ENCODE measurements around the gene TRAP1. TPM values are rescaled to one million over a fixed set of nuclear protein-coding genes. Genes with fewer than 3 reads are reported as not detected.

The TRAP1 gene
- polyA plus RNA-seq, 4 donors: 25.5 to 89.2 (median 64.5) TPM

DNA sequence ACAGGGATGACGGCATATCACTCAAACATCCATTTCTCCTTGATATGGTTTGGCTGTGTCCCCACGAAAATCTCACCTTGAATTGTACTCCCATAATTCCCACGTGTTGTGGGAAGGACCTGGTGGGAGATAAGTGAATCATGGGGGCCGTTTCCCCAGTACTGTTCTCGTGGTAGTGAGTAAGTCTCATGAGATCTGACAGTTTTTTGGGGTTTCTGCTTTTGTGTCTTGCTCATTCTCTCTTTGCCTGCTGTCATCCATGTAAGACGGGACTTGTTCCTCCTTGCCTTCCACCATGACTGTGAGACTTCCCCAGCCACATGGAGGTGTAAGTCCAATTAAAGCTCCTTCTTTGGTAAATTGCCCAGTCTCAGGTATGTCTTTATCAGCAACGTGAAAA lies 30.3 kb downstream of the TRAP1 start:
- Histone ChIP-seq H3K27ac (ENCODE audit: low read depth in 1 of 3, low read length in 2 of 3) (no peak overlapping the region), H3K36me3 (ENCODE audit: control insufficient read depth in 3 of 3, insufficient read depth in 2 of 3, low read depth in 1 of 3, low read length in 3 of 3) (peaks cover 2 to 69% (median 3%) of the 10 kb centered on the region in 3 donors), H3K4me1 (ENCODE audit: control insufficient read depth in 3 of 3, insufficient read depth in 2 of 3, low read depth in 1 of 3, low read length in 2 of 3) (peaks cover 0 to 4% (median 0%) of the 10 kb centered on the region in 3 donors), H3K9me3 (ENCODE audit: control insufficient read depth in 2 of 2, insufficient read depth in 1 of 2, low read depth in 1 of 2, low read length in 1 of 2) (no peaks in the 10 kb centered on the region), H3K4me3 (ENCODE audit: low read depth in 1 of 3, low read length in 3 of 3) (no peak overlapping the region), H3K27me3 (ENCODE audit: control insufficient read depth in 3 of 3, insufficient read depth in 3 of 3, low read length in 3 of 3) (no peaks in the 10 kb centered on the region)
- FAIRE-seq (no peak), DNase-seq (no peak)
- 77 to 87% (median 84%) methylated on average over 7 of the region's 7 CpGs for WGBS, 3 donors

DNA sequence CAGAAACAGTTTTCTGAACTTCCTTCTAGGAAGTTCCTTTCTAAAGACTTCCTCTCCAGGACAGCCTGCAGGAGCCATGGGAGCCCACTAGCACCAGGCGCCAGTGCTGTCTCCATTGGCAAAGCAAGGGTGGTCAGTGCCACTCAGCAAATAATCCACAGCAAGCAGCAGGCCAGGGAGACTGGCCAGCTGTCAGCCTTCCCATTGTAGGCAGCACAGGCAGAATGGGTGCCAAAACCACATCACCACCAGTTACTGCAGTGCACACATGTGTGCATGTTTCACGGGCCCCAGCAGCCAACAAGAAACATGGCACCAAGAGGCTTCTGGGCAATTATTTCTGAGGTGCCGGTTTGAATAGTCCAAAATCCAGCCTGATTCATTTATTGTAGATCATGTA lies 36.1 kb downstream of the TRAP1 start:
- H3K4me3 ChIP-seq (ENCODE audit: low read depth in 1 of 3, low read length in 3 of 3): no peak overlapping the region
- FAIRE-seq (no peak), DNase-seq (no peak)
- no peaks in the 10 kb centered on the region for H3K27me3 ChIP-seq (ENCODE audit: control insufficient read depth in 3 of 3, insufficient read depth in 3 of 3, low read length in 3 of 3)
- H3K9me3 ChIP-seq (ENCODE audit: control insufficient read depth in 2 of 2, insufficient read depth in 1 of 2, low read depth in 1 of 2, low read length in 1 of 2): no peaks in the 10 kb centered on the region
- no peaks in the 10 kb centered on the region for H3K4me1 ChIP-seq (ENCODE audit: control insufficient read depth in 3 of 3, insufficient read depth in 2 of 3, low read depth in 1 of 3, low read length in 2 of 3)
- no peak overlapping the region for H3K27ac ChIP-seq (ENCODE audit: low read depth in 1 of 3, low read length in 2 of 3)
- H3K36me3 ChIP-seq (ENCODE audit: control insufficient read depth in 3 of 3, insufficient read depth in 2 of 3, low read depth in 1 of 3, low read length in 3 of 3): peaks cover 0 to 81% (median 2%) of the 10 kb centered on the region in 3 donors
- 87 to 93% (median 90%) methylated on average over 3 of the region's 3 CpGs for WGBS, 3 donors

DNA sequence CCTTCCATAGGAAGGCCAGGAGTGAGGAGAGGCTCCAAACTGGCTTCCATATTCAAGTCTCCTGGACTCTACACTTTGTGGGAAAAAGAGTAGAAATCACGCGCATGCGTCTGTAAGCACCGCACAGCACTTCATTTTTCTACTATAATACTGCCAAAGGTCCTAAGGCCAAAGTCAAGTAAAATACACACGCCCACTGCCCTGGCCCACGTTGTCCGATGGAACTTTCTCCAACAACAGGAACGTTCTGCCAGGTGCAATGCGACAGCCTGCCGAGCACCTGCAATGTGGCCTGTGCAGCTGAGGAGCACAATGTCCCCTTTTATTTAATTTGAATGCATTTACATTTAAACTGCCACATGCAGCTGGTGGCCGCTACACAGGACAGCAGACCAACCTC lies 39.3 kb downstream of the TRAP1 start:
- H3K36me3 ChIP-seq (ENCODE audit: control insufficient read depth in 3 of 3, insufficient read depth in 2 of 3, low read depth in 1 of 3, low read length in 3 of 3): peaks cover 0 to 90% (median 0%) of the 10 kb centered on the region in 3 donors
- FAIRE-seq (no peak), DNase-seq (no peak)
- no peak overlapping the region for H3K27ac ChIP-seq (ENCODE audit: low read depth in 1 of 3, low read length in 2 of 3)
- 87 to 90% (median 89%) methylated on average over 11 of the region's 11 CpGs for WGBS, 3 donors
- H3K4me3 ChIP-seq (ENCODE audit: low read depth in 1 of 3, low read length in 3 of 3): no peak overlapping the region
- H3K27me3 ChIP-seq (ENCODE audit: control insufficient read depth in 3 of 3, insufficient read depth in 3 of 3, low read length in 3 of 3): no peaks in the 10 kb centered on the region
- no peaks in the 10 kb centered on the region for H3K9me3 ChIP-seq (ENCODE audit: control insufficient read depth in 2 of 2, insufficient read depth in 1 of 2, low read depth in 1 of 2, low read length in 1 of 2)
- no peaks in the 10 kb centered on the region for H3K4me1 ChIP-seq (ENCODE audit: control insufficient read depth in 3 of 3, insufficient read depth in 2 of 3, low read depth in 1 of 3, low read length in 2 of 3)

DNA sequence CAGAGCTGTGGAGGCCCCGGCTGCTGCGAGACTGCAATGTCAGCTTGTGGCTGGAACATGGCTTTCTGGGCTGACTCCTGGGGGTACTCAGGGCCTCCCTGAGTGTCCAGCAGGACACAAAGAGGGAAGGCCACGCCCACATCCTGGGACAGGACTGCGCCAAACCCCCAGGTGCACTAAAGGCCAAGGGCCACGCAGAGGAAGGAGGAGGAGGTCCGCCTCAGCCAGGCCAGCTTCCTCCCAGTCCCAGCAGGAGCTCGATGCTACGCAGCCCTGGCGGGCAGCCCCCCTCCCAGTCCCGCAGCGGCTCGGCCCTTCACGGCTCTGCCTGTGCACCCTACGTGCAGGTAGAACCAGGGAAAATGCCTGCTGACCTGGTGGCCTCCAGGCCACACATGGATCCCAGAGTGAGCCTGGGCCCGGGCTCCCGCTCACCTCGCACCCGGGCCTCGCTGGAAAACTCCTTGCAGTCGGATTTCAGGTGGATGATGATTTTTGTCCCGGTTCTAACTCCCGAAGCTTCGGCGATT lies 41.7 kb downstream of the TRAP1 start:
- no peaks in the 10 kb centered on the region for H3K4me1 ChIP-seq (ENCODE audit: control insufficient read depth in 3 of 3, insufficient read depth in 2 of 3, low read depth in 1 of 3, low read length in 2 of 3)
- no peaks in the 10 kb centered on the region for H3K9me3 ChIP-seq (ENCODE audit: control insufficient read depth in 2 of 2, insufficient read depth in 1 of 2, low read depth in 1 of 2, low read length in 1 of 2)
- 92 to 97% (median 95%) methylated on average over 21 to 24 of the region's 24 CpGs for WGBS, 3 donors
- no peak for DNase-seq
- FAIRE-seq: no peak
- peaks cover 0 to 97% (median 2%) of the 10 kb centered on the region in 3 donors for H3K36me3 ChIP-seq (ENCODE audit: control insufficient read depth in 3 of 3, insufficient read depth in 2 of 3, low read depth in 1 of 3, low read length in 3 of 3)
- no peak overlapping the region for H3K27ac ChIP-seq (ENCODE audit: low read depth in 1 of 3, low read length in 2 of 3)
- no peak overlapping the region for H3K4me3 ChIP-seq (ENCODE audit: low read depth in 1 of 3, low read length in 3 of 3)
- H3K27me3 ChIP-seq (ENCODE audit: control insufficient read depth in 3 of 3, insufficient read depth in 3 of 3, low read length in 3 of 3): no peaks in the 10 kb centered on the region

DNA sequence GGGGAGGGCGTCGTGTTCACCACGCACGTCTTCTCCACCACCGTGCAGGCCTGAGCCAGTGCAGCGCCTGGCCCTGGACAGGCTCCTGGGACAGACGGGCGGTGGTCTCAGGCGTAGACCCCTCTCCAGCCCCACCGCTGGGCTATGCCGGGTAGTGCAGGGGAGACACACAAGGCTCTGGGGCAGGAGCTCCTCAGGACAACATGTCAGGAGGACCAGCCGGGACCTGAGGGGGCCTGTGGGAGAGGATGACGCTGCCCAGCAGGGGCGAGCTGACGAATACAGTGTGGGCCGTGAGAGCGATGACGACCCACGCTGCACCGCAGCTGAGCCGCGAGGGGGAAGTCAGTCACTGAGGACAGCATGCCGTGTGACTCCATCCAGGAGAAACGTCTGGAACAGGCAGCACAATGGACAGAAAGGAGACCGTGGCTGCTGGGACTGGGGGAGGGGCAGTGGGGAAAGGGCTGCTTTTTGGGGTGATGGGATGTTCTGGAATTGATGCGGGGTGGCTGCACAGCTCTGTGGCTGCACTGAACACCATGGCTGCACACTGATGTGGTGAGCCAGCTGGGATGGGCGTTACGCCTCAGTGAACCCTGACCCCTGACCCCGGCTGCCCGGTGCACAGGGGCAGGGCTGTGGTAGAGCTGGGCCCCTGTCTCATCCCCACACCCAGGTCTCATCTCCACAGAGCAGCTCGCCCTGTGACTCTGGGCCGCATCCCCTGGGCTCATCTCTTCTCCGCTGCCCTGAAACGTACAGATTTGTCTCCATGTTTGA lies 42.6 kb downstream of the TRAP1 start:
- WGBS, 3 donors: 91 to 93% (median 92%) methylated on average over 32 to 34 of the region's 34 CpGs
- Histone ChIP-seq H3K9me3 (ENCODE audit: control insufficient read depth in 2 of 2, insufficient read depth in 1 of 2, low read depth in 1 of 2, low read length in 1 of 2) (no peaks in the 10 kb centered on the region), H3K36me3 (ENCODE audit: control insufficient read depth in 3 of 3, insufficient read depth in 2 of 3, low read depth in 1 of 3, low read length in 3 of 3) (peaks cover 0 to 93% (median 3%) of the 10 kb centered on the region in 3 donors), H3K27ac (ENCODE audit: low read depth in 1 of 3, low read length in 2 of 3) (no peak overlapping the region), H3K27me3 (ENCODE audit: control insufficient read depth in 3 of 3, insufficient read depth in 3 of 3, low read length in 3 of 3) (no peaks in the 10 kb centered on the region), H3K4me1 (ENCODE audit: control insufficient read depth in 3 of 3, insufficient read depth in 2 of 3, low read depth in 1 of 3, low read length in 2 of 3) (no peaks in the 10 kb centered on the region), H3K4me3 (ENCODE audit: low read depth in 1 of 3, low read length in 3 of 3) (no peak overlapping the region)
- FAIRE-seq (no peak), DNase-seq (no peak)

DNA sequence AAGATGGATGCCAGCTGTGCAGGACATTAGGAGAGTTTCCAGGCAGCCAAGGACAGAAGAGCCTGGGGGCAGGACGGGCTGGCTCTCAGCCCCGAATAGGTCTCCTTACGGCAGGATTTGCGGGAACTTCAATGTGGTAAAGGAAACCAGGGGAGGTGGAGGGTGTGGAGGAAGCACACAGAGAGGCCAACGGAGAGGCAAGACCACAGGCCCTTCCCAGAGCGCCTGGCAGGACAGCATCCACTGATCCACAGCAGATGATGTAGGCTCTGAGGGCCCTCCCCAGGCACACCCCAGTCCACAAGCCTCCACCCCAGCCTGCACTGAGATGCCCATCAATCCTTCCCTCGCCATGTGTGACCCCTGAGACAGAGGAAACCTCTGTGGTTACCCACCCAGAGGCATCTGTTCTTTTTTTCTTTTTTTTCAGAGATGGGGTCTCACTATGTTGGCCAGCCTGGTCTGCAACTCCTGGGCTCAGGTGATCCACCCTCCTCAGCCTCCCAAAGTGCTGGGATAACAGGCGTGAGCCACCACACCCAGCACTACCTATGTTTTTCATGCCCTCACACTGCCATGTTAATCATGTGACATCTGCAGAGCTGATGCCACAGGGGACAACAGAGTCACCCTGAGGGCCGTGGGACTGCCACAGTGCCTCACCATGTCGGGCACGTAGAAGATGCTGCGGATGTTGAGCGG lies 43.5 kb downstream of the TRAP1 start:
- no peak overlapping the region for H3K27ac ChIP-seq (ENCODE audit: low read depth in 1 of 3, low read length in 2 of 3)
- H3K36me3 ChIP-seq (ENCODE audit: control insufficient read depth in 3 of 3, insufficient read depth in 2 of 3, low read depth in 1 of 3, low read length in 3 of 3): peaks cover 0 to 92% (median 3%) of the 10 kb centered on the region in 3 donors
- no peaks in the 10 kb centered on the region for H3K9me3 ChIP-seq (ENCODE audit: control insufficient read depth in 2 of 2, insufficient read depth in 1 of 2, low read depth in 1 of 2, low read length in 1 of 2)
- H3K27me3 ChIP-seq (ENCODE audit: control insufficient read depth in 3 of 3, insufficient read depth in 3 of 3, low read length in 3 of 3): no peaks in the 10 kb centered on the region
- 91 to 96% (median 94%) methylated on average over 13 of the region's 13 CpGs for WGBS, 3 donors
- DNase-seq (no peak), FAIRE-seq (no peak)
- H3K4me1 ChIP-seq (ENCODE audit: control insufficient read depth in 3 of 3, insufficient read depth in 2 of 3, low read depth in 1 of 3, low read length in 2 of 3): no peaks in the 10 kb centered on the region
- H3K4me3 ChIP-seq (ENCODE audit: low read depth in 1 of 3, low read length in 3 of 3): no peak overlapping the region

DNA sequence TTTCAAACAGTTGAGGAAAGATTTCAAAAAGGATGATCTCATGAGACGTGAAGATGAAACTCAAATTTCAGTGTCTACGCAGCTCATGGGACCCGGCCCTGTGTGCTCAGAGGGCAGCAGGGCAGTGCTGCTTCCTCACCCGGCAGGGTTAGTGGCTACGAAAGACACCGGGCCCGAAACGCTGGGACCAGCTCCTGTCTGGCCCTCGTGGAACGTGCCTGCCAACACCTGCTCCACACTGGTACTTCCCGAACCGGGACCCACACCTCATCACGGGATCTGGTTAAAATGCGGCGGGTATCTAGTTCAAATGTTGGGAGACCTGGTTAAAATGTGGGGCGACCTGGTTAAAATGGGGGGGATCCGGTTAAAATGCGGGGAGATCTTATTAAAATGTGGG lies 44.1 kb downstream of the TRAP1 start:
- H3K27me3 ChIP-seq (ENCODE audit: control insufficient read depth in 3 of 3, insufficient read depth in 3 of 3, low read length in 3 of 3): no peaks in the 10 kb centered on the region
- peaks cover 0 to 92% (median 3%) of the 10 kb centered on the region in 3 donors for H3K36me3 ChIP-seq (ENCODE audit: control insufficient read depth in 3 of 3, insufficient read depth in 2 of 3, low read depth in 1 of 3, low read length in 3 of 3)
- WGBS, 3 donors: 93 to 97% (median 94%) methylated on average over 18 of the region's 18 CpGs
- DNase-seq (no peak), FAIRE-seq (no peak)
- no peak overlapping the region for H3K27ac ChIP-seq (ENCODE audit: low read depth in 1 of 3, low read length in 2 of 3)
- H3K9me3 ChIP-seq (ENCODE audit: control insufficient read depth in 2 of 2, insufficient read depth in 1 of 2, low read depth in 1 of 2, low read length in 1 of 2): no peaks in the 10 kb centered on the region
- H3K4me3 ChIP-seq (ENCODE audit: low read depth in 1 of 3, low read length in 3 of 3): no peak overlapping the region
- no peaks in the 10 kb centered on the region for H3K4me1 ChIP-seq (ENCODE audit: control insufficient read depth in 3 of 3, insufficient read depth in 2 of 3, low read depth in 1 of 3, low read length in 2 of 3)

DNA sequence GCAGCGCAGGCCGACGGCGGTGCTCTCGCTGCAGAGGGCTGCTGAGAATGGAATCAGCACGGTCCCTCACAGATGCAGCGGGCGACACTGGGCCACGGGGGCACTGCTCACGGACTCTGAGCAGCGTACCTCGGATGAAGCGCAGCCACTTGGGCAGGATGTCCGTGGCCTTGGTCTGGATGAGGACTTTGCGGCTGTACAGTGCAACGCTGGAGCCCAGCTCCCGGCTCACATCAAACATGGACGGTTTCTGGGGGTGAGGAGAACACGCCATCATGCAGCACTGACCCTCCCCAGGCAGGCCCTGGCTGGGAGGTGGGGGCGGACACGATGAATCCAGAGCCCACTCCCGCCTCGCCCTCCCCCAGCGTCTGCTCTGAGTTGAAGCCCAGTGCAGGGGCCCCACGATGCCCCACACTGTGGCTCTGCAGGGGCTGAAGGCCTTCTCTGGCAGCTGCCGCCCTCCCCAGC lies 44.7 kb downstream of the TRAP1 start:
- H3K9me3 ChIP-seq (ENCODE audit: control insufficient read depth in 2 of 2, insufficient read depth in 1 of 2, low read depth in 1 of 2, low read length in 1 of 2): no peaks in the 10 kb centered on the region
- H3K36me3 ChIP-seq (ENCODE audit: control insufficient read depth in 3 of 3, insufficient read depth in 2 of 3, low read depth in 1 of 3, low read length in 3 of 3): peaks cover 0 to 91% (median 3%) of the 10 kb centered on the region in 3 donors
- no peak overlapping the region for H3K27ac ChIP-seq (ENCODE audit: low read depth in 1 of 3, low read length in 2 of 3)
- 96 to 97% (median 96%) methylated on average over 26 of the region's 26 CpGs for WGBS, 3 donors
- DNase-seq (no peak), FAIRE-seq (no peak)
- no peaks in the 10 kb centered on the region for H3K27me3 ChIP-seq (ENCODE audit: control insufficient read depth in 3 of 3, insufficient read depth in 3 of 3, low read length in 3 of 3)
- no peaks in the 10 kb centered on the region for H3K4me1 ChIP-seq (ENCODE audit: control insufficient read depth in 3 of 3, insufficient read depth in 2 of 3, low read depth in 1 of 3, low read length in 2 of 3)
- H3K4me3 ChIP-seq (ENCODE audit: low read depth in 1 of 3, low read length in 3 of 3): no peak overlapping the region
